CD4-positive, alpha-beta T cell treated with Interleukin-10 for 1 hour (primary cell): ENCODE results near the gene NDUFA8.

Experiments used
- DNase-seq: peaks from one replicate; pipeline ENCODE4 v3.0.0-alpha.2; 2020

NDUFA8 gene

GRCh38 chr9:122159026-122159924 is at the start of gene NDUFA8, which contains the start of gene MORN5:
Gene NDUFA8, minus strand, starts transcription at chr9:122159779. Its CDS starts 102 bp downstream, at chr9:122159677.
Gene MORN5, plus strand, starts transcription at chr9:122159908. Its CDS starts 65 bp downstream, at chr9:122159973.
- peak; percentile 97 for DNase-seq

GRCh38 chr9:122207096-122207495 is 47.5 kb upstream of the NDUFA8 start:
- no peak for DNase-seq

GRCh38 chr9:122206118-122207046 is 46.8 kb upstream of the NDUFA8 start:
- DNase-seq = no peak

GRCh38 chr9:122205176-122205575 is 45.6 kb upstream of the NDUFA8 start:
- DNase-seq = no peak

- no peak for DNase-seq
Observed at GRCh38 chr9:122204491-122204890, 44.9 kb upstream of the NDUFA8 start.

- no peak for DNase-seq
Observed at GRCh38 chr9:122204055-122204454, 44.5 kb upstream of the NDUFA8 start.

GRCh38 chr9:122202111-122202510 is 42.5 kb upstream of the NDUFA8 start:
- no peak for DNase-seq

- DNase-seq = no peak
Observed at GRCh38 chr9:122201641-122202040, 42.1 kb upstream of the NDUFA8 start.

GRCh38 chr9:122200960-122201595 is 41.5 kb upstream of the NDUFA8 start:
- no peak for DNase-seq

GRCh38 chr9:122197882-122198281 is 38.3 kb upstream of the NDUFA8 start:
- DNase-seq = no peak

- no peak for DNase-seq
Observed at GRCh38 chr9:122197426-122197825, 37.8 kb upstream of the NDUFA8 start.

- no peak for DNase-seq
Observed at GRCh38 chr9:122195875-122196274, 36.3 kb upstream of the NDUFA8 start.

- no peak for DNase-seq
Observed at GRCh38 chr9:122193651-122194050, 34.1 kb upstream of the NDUFA8 start.

- no peak for DNase-seq
Observed at GRCh38 chr9:122192914-122193525, 33.4 kb upstream of the NDUFA8 start.

GRCh38 chr9:122192261-122192875 is 32.8 kb upstream of the NDUFA8 start:
- no peak for DNase-seq

- DNase-seq = no peak
Observed at GRCh38 chr9:122191584-122191983, 32.0 kb upstream of the NDUFA8 start.

- no peak for DNase-seq
Observed at GRCh38 chr9:122190597-122191381, 31.2 kb upstream of the NDUFA8 start.

- no peak for DNase-seq
Observed at GRCh38 chr9:122188369-122188768, 28.8 kb upstream of the NDUFA8 start.

GRCh38 chr9:122186777-122187470 is 27.3 kb upstream of the NDUFA8 start:
- DNase-seq = no peak

- no peak for DNase-seq
Observed at GRCh38 chr9:122186301-122186700, 26.7 kb upstream of the NDUFA8 start.

- no peak for DNase-seq
Observed at GRCh38 chr9:122184551-122184950, 25.0 kb upstream of the NDUFA8 start.
